ENCODE measurements around the gene INKA2. TPM values are rescaled to one million over a fixed set of nuclear protein-coding genes. Genes with fewer than 3 reads are reported as not detected.

INKA2 gene
- total RNA-seq (2022) (3.5 and 6.6 TPM in 2 replicates), Bru-seq, nascent RNA (percentile 32 among the genes with signal in this experiment), BruChase-seq, experiment 1, labeled RNA remaining after a 6-hour chase (percentile 51 among the genes with signal in this experiment), BruChase-seq, experiment 2, labeled RNA remaining after a 2-hour chase (percentile 63 among the genes with signal in this experiment)
- long read RNA-seq, partial matches to known transcripts = 0 of 4 reads
- long read RNA-seq, other reads (novel, unspliced or antisense) = 4 of 4 reads

DNA sequence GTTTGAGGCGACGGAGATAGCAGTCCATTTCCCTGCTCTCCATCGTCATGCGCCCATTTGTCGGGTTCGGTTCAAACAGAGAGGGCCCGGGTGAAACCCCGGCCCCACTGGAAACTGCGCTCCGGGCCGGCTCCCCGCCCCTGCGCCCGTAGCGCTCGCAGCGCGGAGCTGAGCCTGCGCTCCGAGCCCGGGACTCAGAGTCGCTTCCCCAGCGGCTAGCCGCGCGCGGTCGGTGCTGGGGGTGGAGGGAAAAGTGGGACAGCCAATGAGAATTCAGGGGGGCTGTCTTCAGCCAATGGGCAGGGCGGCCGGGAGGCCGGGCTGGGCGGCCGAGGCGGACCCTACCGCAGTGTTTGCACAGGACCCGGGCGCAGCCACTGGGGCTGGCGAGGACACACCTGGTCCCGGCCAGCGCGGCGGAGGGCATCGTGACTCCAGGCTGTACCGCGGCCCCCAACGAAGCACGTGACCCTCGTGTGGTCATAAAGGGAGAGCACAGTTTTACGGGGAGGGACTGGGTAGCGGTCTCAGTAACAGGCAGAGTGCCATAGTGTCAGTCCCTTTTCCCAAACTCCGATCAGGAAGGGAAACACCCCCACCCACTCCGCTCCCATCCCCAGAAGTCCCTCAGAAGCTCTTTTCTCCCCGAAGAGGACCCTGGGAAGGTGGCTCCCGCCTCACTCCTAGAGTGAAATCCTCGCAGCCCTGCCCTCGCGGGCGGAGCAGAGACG is at the start of gene INKA2:
Gene INKA2 (minus strand): TSS at position 202 of the 731 bp plus-strand sequence. CDS start 153 bp downstream, at position 49.
- DNase-seq (ENCODE audit: unreplicated experiment) = peak; percentile 92
- H3K4me3 Mint-ChIP-seq (ENCODE audit: unreplicated experiment) = peak within 1 kb of the TSS; percentile 82
- no peaks in the 10 kb centered on the region for H3K9me3 Mint-ChIP-seq (ENCODE audit: unreplicated experiment)
- intact Hi-C loops (cut with micrococcal nuclease) = no loop called here
- peak within 1 kb of the TSS; percentile 94 for H3K27ac Mint-ChIP-seq (ENCODE audit: low read depth, unreplicated experiment)
- H3K27me3 Mint-ChIP-seq (ENCODE audit: insufficient read depth, unreplicated experiment) = no peaks in the 10 kb centered on the region
- POLR2A ChIA-PET = interaction anchor here (0.5 to 4.8 kb wide), 27 partner anchors 8 to 917 kb away, joined by 3 to 86 read pairs (median 5); partner anchors contain the start of genes ATP5PB, DDX20, RAP1A and WDR77
- TF ChIP-seq, protein P1, sequence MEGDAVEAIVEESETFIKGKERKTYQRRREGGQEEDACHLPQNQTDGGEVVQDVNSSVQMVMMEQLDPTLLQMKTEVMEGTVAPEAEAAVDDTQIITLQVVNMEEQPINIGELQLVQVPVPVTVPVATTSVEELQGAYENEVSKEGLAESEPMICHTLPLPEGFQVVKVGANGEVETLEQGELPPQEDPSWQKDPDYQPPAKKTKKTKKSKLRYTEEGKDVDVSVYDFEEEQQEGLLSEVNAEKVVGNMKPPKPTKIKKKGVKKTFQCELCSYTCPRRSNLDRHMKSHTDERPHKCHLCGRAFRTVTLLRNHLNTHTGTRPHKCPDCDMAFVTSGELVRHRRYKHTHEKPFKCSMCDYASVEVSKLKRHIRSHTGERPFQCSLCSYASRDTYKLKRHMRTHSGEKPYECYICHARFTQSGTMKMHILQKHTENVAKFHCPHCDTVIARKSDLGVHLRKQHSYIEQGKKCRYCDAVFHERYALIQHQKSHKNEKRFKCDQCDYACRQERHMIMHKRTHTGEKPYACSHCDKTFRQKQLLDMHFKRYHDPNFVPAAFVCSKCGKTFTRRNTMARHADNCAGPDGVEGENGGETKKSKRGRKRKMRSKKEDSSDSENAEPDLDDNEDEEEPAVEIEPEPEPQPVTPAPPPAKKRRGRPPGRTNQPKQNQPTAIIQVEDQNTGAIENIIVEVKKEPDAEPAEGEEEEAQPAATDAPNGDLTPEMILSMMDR (IDR thresholded peaks at IDR 0.05; ENCODE audit: unreplicated experiment) = no peak
- peaks cover 17% of the 10 kb centered on the region for H3K4me1 Mint-ChIP-seq (ENCODE audit: insufficient read depth, unreplicated experiment)
- BruUV-seq (replicated peaks) = no TSS peak
- no peaks in the 10 kb centered on the region for H3K36me3 Mint-ChIP-seq (ENCODE audit: insufficient read depth, unreplicated experiment)
- CTCF ChIA-PET = interaction anchor here (0.7 to 9.9 kb wide), 13 partner anchors 8 to 249 kb away, joined by 3 to 94 read pairs (median 5); no protein-coding TSS in a partner anchor

DNA sequence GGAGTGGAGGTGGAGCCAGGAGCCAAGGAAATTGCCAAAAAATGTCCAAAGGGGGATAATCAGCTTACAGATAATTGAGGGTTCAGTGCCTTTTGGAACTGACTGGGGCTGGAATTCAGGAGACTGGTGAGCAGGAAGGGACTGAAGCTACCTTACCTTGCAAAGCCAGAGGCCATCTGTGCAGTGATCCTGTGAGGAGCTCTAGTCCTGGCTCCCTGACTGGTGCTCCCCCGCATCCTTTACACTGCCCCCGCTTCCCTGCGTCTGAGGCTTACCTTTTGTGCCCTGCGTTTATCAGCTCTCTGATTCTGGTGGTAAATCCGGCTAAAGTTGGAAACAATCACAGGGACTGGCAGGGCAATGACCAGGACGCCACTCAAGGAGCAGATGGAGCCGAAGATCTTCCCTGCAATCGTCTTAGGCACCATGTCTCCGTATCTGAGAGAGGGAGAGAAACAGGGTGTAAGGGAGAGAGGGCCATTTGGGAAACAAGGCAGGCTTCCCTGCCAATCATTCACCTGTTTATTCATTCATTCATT is 47.5 kb upstream of the INKA2 start:
- Mint-ChIP-seq H3K9me3 (ENCODE audit: unreplicated experiment) (no peaks in the 10 kb centered on the region), H3K27me3 (ENCODE audit: insufficient read depth, unreplicated experiment) (peaks cover 80% of the 10 kb centered on the region), H3K4me1 (ENCODE audit: insufficient read depth, unreplicated experiment) (no peaks in the 10 kb centered on the region), H3K27ac (ENCODE audit: low read depth, unreplicated experiment) (no peak overlapping the region), H3K4me3 (ENCODE audit: unreplicated experiment) (no peak overlapping the region), H3K36me3 (ENCODE audit: insufficient read depth, unreplicated experiment) (no peaks in the 10 kb centered on the region)
- no TSS peak for BruUV-seq (replicated peaks)
- intact Hi-C loops (cut with micrococcal nuclease) = no loop called here
- ChIA-PET CTCF (interaction anchor here (0.7 to 1.6 kb wide), 2 partner anchors 9 to 14 kb away, joined by 3 to 8 read pairs; no protein-coding TSS in a partner anchor), POLR2A (no interaction called here)
- DNase-seq (ENCODE audit: unreplicated experiment) = no peak
- TF ChIP-seq, protein P1 (IDR thresholded peaks at IDR 0.05; ENCODE audit: unreplicated experiment) = no peak

DNA sequence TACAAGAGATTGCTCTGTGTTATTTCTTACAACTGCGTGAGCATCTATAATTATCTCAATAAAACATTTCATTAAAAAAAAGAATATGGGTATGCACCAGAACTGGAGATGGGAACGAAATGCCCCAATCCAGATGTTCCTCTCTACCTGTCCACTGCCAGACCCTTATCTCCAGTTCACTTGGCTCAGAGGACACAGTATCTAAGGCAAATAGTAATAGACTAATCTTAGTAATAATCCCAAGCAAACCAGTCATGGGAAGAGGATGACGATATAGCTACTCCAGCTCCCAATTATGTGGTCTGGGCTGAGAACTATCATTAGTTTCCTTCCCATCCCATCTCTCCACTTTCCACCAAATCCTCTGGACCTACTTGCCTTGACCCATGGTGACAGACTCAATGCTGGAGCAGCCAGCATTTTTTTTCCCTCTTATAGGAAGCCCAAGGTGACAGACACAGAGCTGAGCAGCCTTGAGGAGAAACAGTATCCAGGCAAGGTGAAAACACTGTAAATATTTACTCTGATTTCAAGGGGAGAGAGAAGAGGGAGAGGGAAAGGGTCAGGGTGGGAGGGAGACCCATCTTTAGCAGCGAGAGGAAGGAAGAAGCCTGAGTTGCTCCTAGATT is 45.2 kb upstream of the INKA2 start:
- ChIA-PET POLR2A (interaction anchor here (0.5 kb wide), 1 partner anchor 121 kb away, joined by 3 read pairs; no protein-coding TSS in a partner anchor), CTCF (no interaction called here)
- intact Hi-C loops (cut with micrococcal nuclease) = no loop called here
- peaks cover 60% of the 10 kb centered on the region for H3K27me3 Mint-ChIP-seq (ENCODE audit: insufficient read depth, unreplicated experiment)
- no peak for DNase-seq (ENCODE audit: unreplicated experiment)
- no TSS peak for BruUV-seq (replicated peaks)
- H3K36me3 Mint-ChIP-seq (ENCODE audit: insufficient read depth, unreplicated experiment) = no peaks in the 10 kb centered on the region
- no peaks in the 10 kb centered on the region for H3K9me3 Mint-ChIP-seq (ENCODE audit: unreplicated experiment)
- no peak overlapping the region for H3K4me3 Mint-ChIP-seq (ENCODE audit: unreplicated experiment)
- no peaks in the 10 kb centered on the region for H3K4me1 Mint-ChIP-seq (ENCODE audit: insufficient read depth, unreplicated experiment)
- TF ChIP-seq, protein P1 (IDR thresholded peaks at IDR 0.05; ENCODE audit: unreplicated experiment) = no peak
- no peak overlapping the region for H3K27ac Mint-ChIP-seq (ENCODE audit: low read depth, unreplicated experiment)

DNA sequence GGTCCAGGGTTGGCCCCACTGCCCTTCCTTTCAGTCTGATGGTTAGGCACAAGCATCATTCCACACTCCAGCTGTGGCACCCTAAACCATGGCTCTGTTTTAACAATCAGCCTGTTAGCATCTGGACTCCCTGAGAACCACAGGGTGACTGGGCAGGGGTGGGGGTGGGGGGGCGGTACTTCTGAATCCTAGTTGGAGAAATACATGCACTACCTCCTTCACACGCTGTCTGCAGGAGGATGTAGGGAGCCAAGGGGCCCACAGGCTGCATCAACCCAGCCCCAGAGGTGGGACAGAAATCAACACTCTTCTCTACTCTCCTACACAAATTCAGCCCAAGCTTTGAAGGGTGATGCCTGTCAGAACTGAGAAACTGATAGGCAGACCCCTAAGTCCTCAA is 40.4 kb upstream of the INKA2 start:
- H3K4me3 Mint-ChIP-seq (ENCODE audit: unreplicated experiment) = no peak overlapping the region
- DNase-seq (ENCODE audit: unreplicated experiment) = no peak
- no peaks in the 10 kb centered on the region for H3K4me1 Mint-ChIP-seq (ENCODE audit: insufficient read depth, unreplicated experiment)
- H3K9me3 Mint-ChIP-seq (ENCODE audit: unreplicated experiment) = no peaks in the 10 kb centered on the region
- no peak overlapping the region for H3K27ac Mint-ChIP-seq (ENCODE audit: low read depth, unreplicated experiment)
- H3K27me3 Mint-ChIP-seq (ENCODE audit: insufficient read depth, unreplicated experiment) = peaks cover 44% of the 10 kb centered on the region
- ChIA-PET POLR2A (no interaction called here), CTCF (interaction anchor here (1.0 kb wide), 1 partner anchor 11 kb away, joined by 3 read pairs; no protein-coding TSS in a partner anchor)
- TF ChIP-seq, protein P1 (IDR thresholded peaks at IDR 0.05; ENCODE audit: unreplicated experiment) = no peak
- no TSS peak for BruUV-seq (replicated peaks)
- intact Hi-C loops (cut with micrococcal nuclease) = no loop called here
- no peaks in the 10 kb centered on the region for H3K36me3 Mint-ChIP-seq (ENCODE audit: insufficient read depth, unreplicated experiment)
